ENCODE data around the gene CDC37.

The CDC37 gene

DNA sequence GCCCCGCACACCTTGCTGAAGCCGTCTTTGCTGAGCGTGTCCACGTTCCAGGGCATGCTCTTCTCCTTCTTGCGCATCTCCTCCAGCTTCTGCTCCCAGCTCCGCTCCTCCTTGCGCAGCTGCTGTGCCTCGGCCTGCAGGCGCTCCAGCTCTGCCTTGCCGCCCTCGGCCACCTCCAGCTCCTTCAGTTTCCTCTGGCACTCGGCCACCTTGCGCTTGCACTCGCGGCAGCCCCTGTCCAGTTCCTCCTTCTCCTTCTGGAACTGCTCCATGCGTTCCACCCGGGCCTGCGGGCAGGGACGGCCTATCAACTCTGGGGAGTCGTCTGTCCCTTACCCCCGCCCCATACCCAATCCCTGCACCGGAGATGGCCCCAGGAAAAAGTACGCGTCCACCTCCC lies 7.4 kb downstream of the CDC37 start:
- no peak overlapping the region for H3K4me2 ChIP-seq (ENCODE audit: low read length)
- H3K4me1 ChIP-seq, result no peaks in the 10 kb centered on the region
- H3K4me3 ChIP-seq (ENCODE audit: low read depth, low read length), result no peak overlapping the region
- no peak overlapping the region for H3K9ac ChIP-seq
- no peaks in the 10 kb centered on the region for H3K9me3 ChIP-seq (ENCODE audit: control insufficient read depth, low read length)
- no peak overlapping the region for H3K27ac ChIP-seq
- H2AFZ ChIP-seq, result no peak overlapping the region
- H3K36me3 ChIP-seq (ENCODE audit: control insufficient read depth, insufficient read depth, low read length), result no peaks in the 10 kb centered on the region
- H3K79me2 ChIP-seq, result peaks cover 5% of the 10 kb centered on the region
- no peaks in the 10 kb centered on the region for H3K27me3 ChIP-seq (ENCODE audit: control insufficient read depth, insufficient read depth, low read length)
- TF ChIP-seq CTCF (IDR thresholded peaks at IDR 0.05), result no peak

DNA sequence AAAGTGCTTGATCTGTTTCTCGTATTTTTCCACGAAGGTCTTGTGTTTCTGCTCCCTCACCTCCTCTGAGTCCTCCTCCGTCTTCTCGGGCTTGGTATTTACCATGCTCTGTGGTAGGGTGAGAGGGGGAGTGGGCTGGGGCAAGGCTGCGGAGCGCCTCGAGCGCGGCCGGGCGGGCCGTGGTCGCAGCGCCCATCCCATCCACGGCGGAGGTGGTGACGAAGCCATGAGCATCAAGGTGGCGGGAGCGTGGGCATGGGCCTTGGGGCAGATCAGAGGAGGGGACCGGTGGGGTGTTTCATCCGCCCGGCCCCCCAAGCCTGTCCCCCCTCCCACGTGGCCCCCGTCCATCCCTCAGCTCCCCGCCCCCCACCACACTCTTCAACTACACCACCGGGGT lies 7.9 kb downstream of the CDC37 start:
- Histone ChIP-seq H3K27ac (no peak overlapping the region), H3K4me3 (ENCODE audit: low read depth, low read length) (no peak overlapping the region), H3K4me1 (no peaks in the 10 kb centered on the region), H2AFZ (no peak overlapping the region), H3K36me3 (ENCODE audit: control insufficient read depth, insufficient read depth, low read length) (no peaks in the 10 kb centered on the region), H3K4me2 (ENCODE audit: low read length) (no peak overlapping the region), H3K9me3 (ENCODE audit: control insufficient read depth, low read length) (no peaks in the 10 kb centered on the region), H3K9ac (no peak overlapping the region), H3K79me2 (peaks cover 5% of the 10 kb centered on the region), H3K27me3 (ENCODE audit: control insufficient read depth, insufficient read depth, low read length) (no peaks in the 10 kb centered on the region)
- TF ChIP-seq CTCF (IDR thresholded peaks at IDR 0.05), result no peak

GRCh38 chr19:10395003-10395402 lies 8.3 kb downstream of the CDC37 start:
- Histone ChIP-seq H3K27me3 (ENCODE audit: control insufficient read depth, insufficient read depth, low read length) (no peaks in the 10 kb centered on the region), H3K4me3 (ENCODE audit: low read depth, low read length) (no peak overlapping the region), H3K9ac (no peak overlapping the region), H3K4me1 (no peaks in the 10 kb centered on the region), H3K79me2 (peaks cover 5% of the 10 kb centered on the region), H3K9me3 (ENCODE audit: control insufficient read depth, low read length) (no peaks in the 10 kb centered on the region), H3K36me3 (ENCODE audit: control insufficient read depth, insufficient read depth, low read length) (no peaks in the 10 kb centered on the region), H3K4me2 (ENCODE audit: low read length) (no peak overlapping the region), H3K27ac (no peak overlapping the region), H2AFZ (no peak overlapping the region)
- no peak for TF ChIP-seq CTCF (IDR thresholded peaks at IDR 0.05)

DNA sequence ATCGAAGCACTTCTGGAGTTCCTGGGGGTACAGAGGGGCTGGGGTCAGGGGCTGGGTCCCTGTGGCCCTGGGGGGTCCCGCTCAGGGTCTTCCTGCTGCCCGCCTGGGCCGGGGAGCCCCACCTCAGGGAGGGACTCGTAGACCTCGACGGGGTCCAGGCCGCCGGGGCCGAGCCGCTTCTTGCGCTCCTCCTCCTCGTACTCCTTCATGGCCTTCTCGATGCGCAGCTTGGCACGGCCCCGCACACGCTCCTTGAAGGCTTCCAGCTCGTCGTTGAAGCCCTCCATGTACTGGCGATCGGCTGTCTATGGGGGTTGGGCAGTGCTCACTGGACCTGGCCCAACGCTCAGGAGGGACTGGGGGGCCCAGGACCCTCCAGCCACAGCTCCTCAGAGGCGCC lies 10.2 kb downstream of the CDC37 start:
- TF ChIP-seq CTCF (IDR thresholded peaks at IDR 0.05), result no peak
- Histone ChIP-seq H3K27ac (no peak overlapping the region), H3K9ac (no peak overlapping the region), H3K27me3 (ENCODE audit: control insufficient read depth, insufficient read depth, low read length) (no peaks in the 10 kb centered on the region), H3K4me3 (ENCODE audit: low read depth, low read length) (no peak overlapping the region), H3K4me1 (no peaks in the 10 kb centered on the region), H3K79me2 (peaks cover 2% of the 10 kb centered on the region), H2AFZ (no peak overlapping the region), H3K9me3 (ENCODE audit: control insufficient read depth, low read length) (no peaks in the 10 kb centered on the region), H3K36me3 (ENCODE audit: control insufficient read depth, insufficient read depth, low read length) (no peaks in the 10 kb centered on the region), H3K4me2 (ENCODE audit: low read length) (no peak overlapping the region)

GRCh38 chr19:10392120-10392519 lies 11.2 kb downstream of the CDC37 start:
- H3K36me3 ChIP-seq (ENCODE audit: control insufficient read depth, insufficient read depth, low read length), result no peaks in the 10 kb centered on the region
- no peak overlapping the region for H3K4me2 ChIP-seq (ENCODE audit: low read length)
- no peaks in the 10 kb centered on the region for H3K9me3 ChIP-seq (ENCODE audit: control insufficient read depth, low read length)
- H3K79me2 ChIP-seq, result no peaks in the 10 kb centered on the region
- no peaks in the 10 kb centered on the region for H3K27me3 ChIP-seq (ENCODE audit: control insufficient read depth, insufficient read depth, low read length)
- TF ChIP-seq CTCF (IDR thresholded peaks at IDR 0.05), result no peak
- no peaks in the 10 kb centered on the region for H3K4me1 ChIP-seq
- H3K9ac ChIP-seq, result no peak overlapping the region
- no peak overlapping the region for H3K4me3 ChIP-seq (ENCODE audit: low read depth, low read length)
- no peak overlapping the region for H3K27ac ChIP-seq
- H2AFZ ChIP-seq, result no peak overlapping the region
